Spinal cord (tissue), 10 donors: Measurements from ENCODE around the gene NDOR1. TPM values are rescaled to one million over a fixed set of nuclear protein-coding genes. Genes with fewer than 3 reads are reported as not detected.

Source experiments
- DNase-seq, 6 donors: peaks; one replicate each; pipeline versions ENCODE4 v3.0.0 to v3.0.0-alpha.2; 2013 to 2015; ENCODE audit warnings: low spot score in 6 of 6, low read depth in 4 of 6
- H3K27ac ChIP-seq: one replicate; pipeline ENCODE4 v1.5.1; 2013; ENCODE audit warnings: low read depth, low read length, control low read depth
- H3K27me3 ChIP-seq: one replicate; pipeline ENCODE4 v1.6.1; 2013; ENCODE audit warnings: low read length; ENCODE audit not compliant: control insufficient read depth, insufficient read depth
- H3K36me3 ChIP-seq: one replicate; pipeline ENCODE4 v1.6.1; 2013; ENCODE audit warnings: low read length; ENCODE audit not compliant: control insufficient read depth, insufficient read depth
- H3K4me1 ChIP-seq: one replicate; pipeline ENCODE4 v1.6.1; 2013; ENCODE audit warnings: low read length; ENCODE audit not compliant: control insufficient read depth, insufficient read depth
- H3K4me3 ChIP-seq: one replicate; pipeline ENCODE4 v1.5.1; 2013; ENCODE audit warnings: low read depth, low read length, control low read depth
- H3K9me3 ChIP-seq: one replicate; pipeline ENCODE4 v1.6.1; 2013; ENCODE audit warnings: low read length; ENCODE audit not compliant: control insufficient read depth, insufficient read depth
- whole genome bisulfite sequencing: methylation state at CpG from one replicate; pipeline ENCODE4 v1.1.5; 2013; ENCODE audit warnings: missing lambda C conversion rate; ENCODE audit not compliant: insufficient coverage; 5-methylcytosine and 5-hydroxymethylcytosine counted together
- polyA plus RNA-seq, 2 donors: library from polyadenylated mRNA; unstranded; fragments of 120-200 nt; gene quantifications; one replicate each; pipeline ENCODE4 v1.2.1, GENCODE V29; 2013; ENCODE audit not compliant: insufficient read length in 2 of 2
- total RNA-seq, 2 donors: library from RNA; depleted of rRNA in 1 of 2; stranded (reverse); fragments of 120-200 nt in 1 of 2; fragments of >200 nt in 1 of 2; gene quantifications; one replicate each; pipeline versions ENCODE4 v1.2.3 to v1.2.4, GENCODE V29; 2013 to 2014
- donor health status: healthy.

Gene NDOR1
- total and polyA plus RNA-seq, 4 donors: 3.2 to 23.8 (median 12.3) TPM

GRCh38 chr9:137161558-137162486 is 43.7 kb upstream of the NDOR1 start:
- no peaks in the 10 kb centered on the region for H3K9me3 ChIP-seq
- WGBS: 11% methylated on average over 66 of the region's 71 CpGs
- peak in 1 of 6 donors; percentile 27 for DNase-seq
- peaks cover 14% of the 10 kb centered on the region for H3K4me1 ChIP-seq
- H3K27me3 ChIP-seq: peaks cover 81% of the 10 kb centered on the region
- H3K36me3 ChIP-seq: peaks cover 88% of the 10 kb centered on the region
- no peak overlapping the region for H3K27ac ChIP-seq
- no peak overlapping the region for H3K4me3 ChIP-seq

GRCh38 chr9:137162505-137163364 is 42.8 kb upstream of the NDOR1 start:
- WGBS: 10% methylated on average over 74 of the region's 74 CpGs

GRCh38 chr9:137163365-137163715 is 42.2 kb upstream of the NDOR1 start:
- Histone ChIP-seq H3K4me1 (peaks cover 20% of the 10 kb centered on the region), H3K27ac (no peak overlapping the region), H3K4me3 (no peak overlapping the region), H3K9me3 (no peaks in the 10 kb centered on the region), H3K36me3 (peaks cover 72% of the 10 kb centered on the region), H3K27me3 (peaks cover 76% of the 10 kb centered on the region)
- WGBS: 31% methylated on average over 24 of the region's 26 CpGs
- no peak for DNase-seq

More at GRCh38 chr9:137162505-137163364, 42.8 kb upstream of the NDOR1 start:
- DNase-seq: peak in 1 of 6 donors; percentile 62
- H3K4me1 ChIP-seq: peaks cover 15% of the 10 kb centered on the region
- no peak overlapping the region for H3K27ac ChIP-seq
- H3K4me3 ChIP-seq: no peak overlapping the region
- no peaks in the 10 kb centered on the region for H3K9me3 ChIP-seq
- peaks cover 79% of the 10 kb centered on the region for H3K27me3 ChIP-seq
- H3K36me3 ChIP-seq: peaks cover 79% of the 10 kb centered on the region

- Histone ChIP-seq H3K36me3 (peaks cover 68% of the 10 kb centered on the region), H3K4me3 (no peak overlapping the region), H3K27ac (no peak overlapping the region), H3K9me3 (no peaks in the 10 kb centered on the region), H3K27me3 (peaks cover 72% of the 10 kb centered on the region), H3K4me1 (peaks cover 20% of the 10 kb centered on the region)
- no peak for DNase-seq
- WGBS: 80% methylated on average over 22 of the region's 22 CpGs
These were observed 41.7 kb upstream of the NDOR1 start for GRCh38 chr9:137163805-137164204.

DNA sequence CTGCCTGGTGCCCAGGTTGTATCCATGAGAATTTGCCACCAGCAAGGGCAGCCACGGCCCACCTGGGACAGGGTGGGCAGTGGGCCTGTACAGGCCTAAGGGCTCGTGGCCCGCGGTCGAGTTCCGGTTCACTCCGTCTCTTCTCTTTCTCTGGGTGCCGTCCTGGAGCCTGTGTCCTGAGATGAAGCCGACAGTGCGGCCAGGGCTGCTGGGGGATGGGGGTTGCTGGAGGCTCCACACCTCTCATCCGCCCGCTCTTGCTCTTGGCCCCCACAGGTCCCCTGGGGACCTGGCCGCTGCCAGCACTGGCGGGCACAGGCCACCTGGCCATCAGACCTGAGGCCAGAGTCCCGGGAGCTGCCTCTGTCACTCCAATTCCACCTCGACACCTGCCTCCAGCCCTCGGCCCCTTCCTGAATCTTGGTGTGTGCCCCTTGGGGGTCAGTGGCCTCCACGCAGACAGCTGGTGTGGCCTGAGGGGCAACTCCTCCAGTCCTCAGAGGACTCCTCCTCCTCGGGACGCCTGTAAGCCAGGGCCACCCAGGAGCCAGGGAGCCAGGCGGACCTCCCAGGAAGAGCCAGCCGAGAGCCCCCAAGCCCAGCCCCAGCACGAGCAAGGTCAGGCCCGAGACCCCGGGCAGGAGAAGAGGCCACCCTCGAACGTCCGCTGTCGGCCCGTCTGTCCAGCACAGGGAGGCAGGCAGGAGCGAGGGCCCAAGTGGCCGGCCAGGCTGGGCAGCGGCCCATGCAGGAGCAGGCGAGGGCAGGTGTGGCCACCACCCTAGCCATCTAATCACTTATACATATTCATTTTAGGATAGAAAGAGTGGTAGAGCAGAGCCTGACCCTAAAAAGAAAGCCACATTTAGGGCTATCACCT is 40.9 kb upstream of the NDOR1 start:
- WGBS: 68% methylated on average over 22 of the region's 34 CpGs
- no peak overlapping the region for H3K27ac ChIP-seq
- DNase-seq: no peak
- H3K4me3 ChIP-seq: no peak overlapping the region
- no peaks in the 10 kb centered on the region for H3K9me3 ChIP-seq
- H3K36me3 ChIP-seq: peaks cover 60% of the 10 kb centered on the region
- peaks cover 68% of the 10 kb centered on the region for H3K27me3 ChIP-seq
- H3K4me1 ChIP-seq: peaks cover 20% of the 10 kb centered on the region

DNA sequence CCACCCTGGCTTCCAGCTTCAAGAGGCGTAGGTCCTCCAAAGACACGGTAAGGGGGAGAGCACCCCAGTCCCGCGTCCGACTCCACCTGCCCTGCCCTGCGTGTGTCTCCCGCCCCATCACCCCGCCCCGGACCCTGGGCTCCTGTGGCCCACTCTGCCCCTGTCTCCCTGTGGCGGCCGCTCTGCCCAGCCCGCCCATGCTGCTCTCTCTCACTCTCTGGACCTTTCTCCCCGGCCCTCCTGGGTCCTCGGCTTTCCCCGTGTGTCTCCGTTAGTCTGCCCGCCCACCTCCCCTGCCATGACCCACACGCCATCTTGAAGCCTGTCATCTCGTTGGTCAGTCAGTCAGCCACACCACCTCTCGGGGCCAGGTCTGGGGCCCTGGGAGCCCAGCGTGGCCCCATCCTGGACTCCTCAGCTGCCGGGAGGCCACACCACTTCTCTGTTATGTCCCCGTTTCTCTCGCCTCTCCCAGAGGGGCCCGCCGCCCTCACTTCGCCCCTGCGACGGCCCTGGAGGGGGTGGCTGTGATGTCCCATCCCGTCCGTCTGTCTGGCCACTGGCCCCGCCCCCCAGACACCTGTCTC is 40.2 kb upstream of the NDOR1 start:
- Histone ChIP-seq H3K36me3 (peaks cover 53% of the 10 kb centered on the region), H3K27me3 (peaks cover 65% of the 10 kb centered on the region), H3K4me3 (no peak overlapping the region), H3K9me3 (no peaks in the 10 kb centered on the region), H3K4me1 (peaks cover 26% of the 10 kb centered on the region), H3K27ac (no peak overlapping the region)
- 81% methylated on average over 32 of the region's 32 CpGs for WGBS
- DNase-seq: no peak

- Histone ChIP-seq H3K27me3 (peaks cover 62% of the 10 kb centered on the region), H3K27ac (no peak overlapping the region), H3K36me3 (peaks cover 48% of the 10 kb centered on the region), H3K9me3 (no peaks in the 10 kb centered on the region), H3K4me3 (no peak overlapping the region), H3K4me1 (peaks cover 30% of the 10 kb centered on the region)
- peak in 1 of 6 donors; percentile 31 for DNase-seq
- 57% methylated on average over 22 of the region's 22 CpGs for WGBS
These were observed 38.9 kb upstream of the NDOR1 start for GRCh38 chr9:137166380-137167229.

DNA sequence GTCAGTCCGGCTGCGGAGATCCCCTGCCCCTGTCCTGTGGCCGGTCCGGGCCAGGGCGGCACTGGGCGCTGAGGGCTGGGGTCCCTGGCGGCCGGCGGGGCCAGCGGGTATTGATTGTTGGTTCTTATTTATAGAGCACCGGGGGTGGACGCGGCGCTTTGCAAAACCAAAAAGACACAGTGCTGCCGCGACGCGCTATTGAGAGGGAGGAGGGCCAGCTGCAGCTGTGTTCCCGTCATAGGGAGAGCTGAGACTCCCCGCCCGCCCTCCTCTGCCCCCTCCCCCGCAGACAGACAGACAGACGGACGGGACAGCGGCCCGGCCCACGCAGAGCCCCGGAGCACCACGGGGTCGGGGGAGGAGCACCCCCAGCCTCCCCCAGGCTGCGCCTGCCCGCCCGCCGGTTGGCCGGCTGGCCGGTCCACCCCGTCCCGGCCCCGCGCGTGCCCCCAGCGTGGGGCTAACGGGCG is 38.2 kb upstream of the NDOR1 start:
- no peaks in the 10 kb centered on the region for H3K9me3 ChIP-seq
- H3K36me3 ChIP-seq: peaks cover 42% of the 10 kb centered on the region
- H3K27me3 ChIP-seq: peaks cover 57% of the 10 kb centered on the region
- 23% methylated on average over 27 of the region's 44 CpGs for WGBS
- peaks cover 30% of the 10 kb centered on the region for H3K4me1 ChIP-seq
- H3K27ac ChIP-seq: no peak overlapping the region
- H3K4me3 ChIP-seq: no peak overlapping the region
- DNase-seq: peak in 1 of 6 donors; percentile 51
